Left ventricle myocardium inferior (tissue), 1 donor: ENCODE measurements around the gene PFDN5. TPM values are rescaled to one million over a fixed set of nuclear protein-coding genes. Genes with fewer than 3 reads are reported as not detected.

Source experiments
- DNase-seq: peaks from one replicate; pipeline ENCODE4 v3.0.0-alpha.2; 2020
- H3K27ac ChIP-seq: fragments of 200-600 bp; replicated peaks from 2 replicates; pipeline ENCODE4 v1.8.0; 2021
- H3K27me3 ChIP-seq: fragments of 200-600 bp; 2 replicates; pipeline ENCODE4 v1.8.0; 2021; ENCODE audit warnings: low read depth
- H3K36me3 ChIP-seq: fragments of 200-600 bp; 2 replicates; pipeline ENCODE4 v1.8.0; 2021
- H3K4me1 ChIP-seq: fragments of 200-600 bp; 2 replicates; pipeline ENCODE4 v1.8.0; 2021
- H3K4me3 ChIP-seq: fragments of 200-600 bp; 2 replicates; pipeline ENCODE4 v1.8.0; 2021; ENCODE audit warnings: mild to moderate bottlenecking, moderate library complexity
- H3K9me3 ChIP-seq: fragments of 200-600 bp; replicated peaks from 2 replicates; pipeline ENCODE4 v1.8.0; 2021
- intact Hi-C: fragments of 100-400 bp; cut with micrococcal nuclease; formaldehyde crosslinking; loops from one replicate; pipeline ENCODE4 v1.11.0; 2022
- total RNA-seq: library from RNA; stranded (reverse); fragmentation: NEBNext Ultra II Directional; extraction: Animal tissue kit (Norgen Biotek cat#: 25700); gene quantifications from one replicate; pipeline ENCODE4 v1.2.1, GENCODE V29; 2021
- TF ChIP-seq, protein P1 (sequence below): fragments of 200-600 bp; IDR thresholded peaks from 2 replicates; pipeline ENCODE4 v1.8.0; 2021; ENCODE audit warnings: antibody characterized with exemption, mild to moderate bottlenecking, borderline replicate concordance
- donor health status: DM: no; HTN: yes; CAD: no; lungs with severe emphysema.

PFDN5 gene
- total RNA-seq, 1 donor from 2014 or later: 399 TPM

DNA sequence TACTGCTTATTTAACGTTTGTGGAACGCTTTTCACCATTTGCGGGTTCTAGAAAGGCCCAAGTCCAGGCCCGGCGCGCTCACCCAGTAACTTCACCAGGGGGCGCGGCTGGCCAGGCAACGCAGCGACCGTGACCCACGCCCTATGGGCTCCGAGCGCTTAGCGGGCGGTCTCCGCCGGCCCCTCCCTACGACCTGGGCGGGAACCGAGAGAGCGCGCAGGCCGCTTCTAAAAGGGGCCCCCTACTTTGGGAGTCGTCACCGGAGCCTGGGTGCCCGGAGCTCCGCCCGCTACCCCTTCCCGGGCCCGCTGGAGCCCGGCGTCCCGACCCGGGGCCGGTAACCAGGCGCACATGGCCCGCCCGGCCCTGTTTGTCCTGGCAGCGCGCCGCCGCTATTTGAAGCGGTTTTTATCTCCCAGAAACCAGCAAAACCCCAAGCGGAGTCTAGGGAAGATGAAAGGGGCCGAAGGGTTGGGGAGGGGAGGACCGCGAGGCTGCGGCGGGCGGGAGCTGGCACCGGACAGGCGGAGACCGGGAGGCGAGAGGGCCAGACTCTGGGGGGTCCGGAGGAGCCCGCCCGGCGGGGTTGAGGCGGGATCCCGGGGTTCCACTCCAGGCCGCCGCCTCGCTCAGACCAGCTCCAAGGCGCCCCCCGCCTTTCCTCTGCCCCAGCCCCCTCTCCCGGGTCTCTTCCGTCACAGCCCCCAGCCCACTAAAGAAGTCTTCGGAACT, 29.6 kb downstream of the PFDN5 start:
- intact Hi-C loops: no loop called here
- Histone ChIP-seq H3K4me1 (peaks cover 46% of the 10 kb centered on the region), H3K27ac (peak overlapping the region; percentile 92), H3K27me3 (peaks cover 12% of the 10 kb centered on the region), H3K4me3 (peak overlapping the region; percentile 83), H3K36me3 (no peaks in the 10 kb centered on the region), H3K9me3 (no peaks in the 10 kb centered on the region)
- TF ChIP-seq, protein P1, sequence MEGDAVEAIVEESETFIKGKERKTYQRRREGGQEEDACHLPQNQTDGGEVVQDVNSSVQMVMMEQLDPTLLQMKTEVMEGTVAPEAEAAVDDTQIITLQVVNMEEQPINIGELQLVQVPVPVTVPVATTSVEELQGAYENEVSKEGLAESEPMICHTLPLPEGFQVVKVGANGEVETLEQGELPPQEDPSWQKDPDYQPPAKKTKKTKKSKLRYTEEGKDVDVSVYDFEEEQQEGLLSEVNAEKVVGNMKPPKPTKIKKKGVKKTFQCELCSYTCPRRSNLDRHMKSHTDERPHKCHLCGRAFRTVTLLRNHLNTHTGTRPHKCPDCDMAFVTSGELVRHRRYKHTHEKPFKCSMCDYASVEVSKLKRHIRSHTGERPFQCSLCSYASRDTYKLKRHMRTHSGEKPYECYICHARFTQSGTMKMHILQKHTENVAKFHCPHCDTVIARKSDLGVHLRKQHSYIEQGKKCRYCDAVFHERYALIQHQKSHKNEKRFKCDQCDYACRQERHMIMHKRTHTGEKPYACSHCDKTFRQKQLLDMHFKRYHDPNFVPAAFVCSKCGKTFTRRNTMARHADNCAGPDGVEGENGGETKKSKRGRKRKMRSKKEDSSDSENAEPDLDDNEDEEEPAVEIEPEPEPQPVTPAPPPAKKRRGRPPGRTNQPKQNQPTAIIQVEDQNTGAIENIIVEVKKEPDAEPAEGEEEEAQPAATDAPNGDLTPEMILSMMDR: peak; percentile 87
- peak; percentile 95 for DNase-seq

- H3K4me1 ChIP-seq: peaks cover 39% of the 10 kb centered on the region
- peak overlapping the region; percentile 92 for H3K27ac ChIP-seq
- TF ChIP-seq, protein P1: peak; percentile 12
- intact Hi-C loops: no loop called here
- no peaks in the 10 kb centered on the region for H3K36me3 ChIP-seq
- peaks cover 15% of the 10 kb centered on the region for H3K27me3 ChIP-seq
- peak overlapping the region; percentile 83 for H3K4me3 ChIP-seq
- DNase-seq: peak; percentile 38
- no peaks in the 10 kb centered on the region for H3K9me3 ChIP-seq
These were observed 30.2 kb downstream of the PFDN5 start for GRCh38 chr12:53325511-53326061.

DNA sequence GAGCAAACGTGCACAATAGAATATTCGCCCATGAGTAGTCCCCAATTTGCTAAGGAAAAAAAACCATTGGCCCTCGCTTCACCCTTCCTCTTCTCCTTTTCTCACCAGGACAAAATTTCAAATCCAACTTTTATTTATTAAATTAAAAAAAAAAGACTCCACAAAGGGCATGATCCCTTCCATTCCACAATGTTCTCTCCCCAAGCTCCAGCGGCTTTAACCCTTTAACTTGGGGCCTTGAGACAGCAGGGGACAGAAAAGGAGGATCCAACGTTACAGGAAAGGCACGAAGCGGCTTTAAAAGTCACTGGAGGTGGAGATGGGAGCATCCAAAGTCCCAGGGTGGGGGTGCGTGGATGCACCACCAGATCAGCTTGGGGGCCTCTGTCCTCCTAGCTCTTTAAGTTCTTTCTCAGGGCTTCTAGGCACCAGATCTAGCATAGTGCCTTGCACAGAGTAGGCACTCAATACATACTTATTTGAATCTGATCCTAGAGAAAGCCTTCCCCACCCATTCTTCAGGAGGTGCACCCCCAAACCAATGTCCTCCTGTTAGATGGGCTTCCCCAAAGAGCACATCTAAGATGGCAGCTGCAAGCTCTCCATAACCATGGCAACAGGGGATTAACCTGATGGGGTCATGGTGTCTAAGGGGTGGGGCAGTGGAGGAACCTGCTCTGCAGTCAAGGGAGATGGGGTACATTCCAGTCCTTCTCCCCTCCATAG, 31.3 kb downstream of the PFDN5 start:
- no peak for DNase-seq
- Histone ChIP-seq H3K9me3 (no peaks in the 10 kb centered on the region), H3K27me3 (peaks cover 21% of the 10 kb centered on the region), H3K27ac (peak overlapping the region; percentile 92), H3K4me3 (peak overlapping the region; percentile 83), H3K36me3 (no peaks in the 10 kb centered on the region), H3K4me1 (peaks cover 33% of the 10 kb centered on the region)
- TF ChIP-seq, protein P1: no peak
- intact Hi-C loops: no loop called here

DNA sequence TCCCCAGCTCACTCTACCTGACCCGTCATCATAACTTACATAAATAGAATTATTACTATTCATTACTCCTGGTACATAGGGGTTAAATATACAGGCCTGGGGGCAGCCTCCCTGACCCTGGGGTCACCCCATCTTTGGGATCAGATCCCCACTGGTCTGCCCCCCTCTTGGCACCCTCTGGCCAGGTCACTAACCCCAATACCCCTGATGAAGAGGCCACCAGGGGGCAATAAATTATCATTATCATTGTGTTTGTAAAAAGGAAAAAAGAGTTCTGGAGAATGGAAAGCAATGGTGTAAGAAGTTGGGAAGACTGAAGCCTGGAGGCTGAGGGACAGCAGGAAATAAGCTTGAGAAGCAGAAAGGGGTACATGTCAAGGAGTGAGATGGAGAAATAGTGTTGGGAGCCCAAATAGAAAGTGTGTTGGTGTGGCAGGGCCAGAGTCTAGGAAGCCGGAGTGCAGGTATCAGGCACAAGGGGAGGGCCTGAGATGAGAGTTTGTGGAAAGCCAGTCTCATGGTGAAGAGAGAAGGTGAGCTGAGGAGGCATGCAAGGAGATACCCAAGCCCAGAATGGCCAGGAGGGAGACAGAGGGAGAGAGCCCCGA, 32.2 kb downstream of the PFDN5 start:
- H3K9me3 ChIP-seq: no peaks in the 10 kb centered on the region
- no peak overlapping the region for H3K27ac ChIP-seq
- peaks cover 25% of the 10 kb centered on the region for H3K4me1 ChIP-seq
- no peak for DNase-seq
- intact Hi-C loops: no loop called here
- no peaks in the 10 kb centered on the region for H3K36me3 ChIP-seq
- no peak overlapping the region for H3K4me3 ChIP-seq
- peaks cover 29% of the 10 kb centered on the region for H3K27me3 ChIP-seq
- TF ChIP-seq, protein P1: peak; percentile 39

- TF ChIP-seq, protein P1: no peak
- Histone ChIP-seq H3K27me3 (peaks cover 34% of the 10 kb centered on the region), H3K4me1 (peaks cover 25% of the 10 kb centered on the region), H3K4me3 (no peak overlapping the region), H3K9me3 (no peaks in the 10 kb centered on the region), H3K36me3 (no peaks in the 10 kb centered on the region), H3K27ac (no peak overlapping the region)
- intact Hi-C loops: no loop called here
- DNase-seq: no peak
These were observed 32.7 kb downstream of the PFDN5 start for GRCh38 chr12:53328043-53328435.
